Mesenchymal stem cell (in vitro differentiated cells and primary cell): Measurements from ENCODE around the gene RAD51B.

Experiments used
- DNase-seq: peaks from one replicate; pipeline ENCODE4 v3.0.0-alpha.2; 2013
- H2AFZ ChIP-seq: one replicate; pipeline ENCODE4 v1.6.1; 2013; ENCODE audit warnings: low read depth, mild to moderate bottlenecking, control low read depth, inconsistent platforms, low read length, moderate library complexity
- H2AK5ac ChIP-seq: 2 replicates; pipeline ENCODE4 v1.6.1; 2013; ENCODE audit warnings: low read length, moderate library complexity, mild to moderate bottlenecking, inconsistent platforms; ENCODE audit not compliant: severe bottlenecking
- H2BK120ac ChIP-seq: one replicate; pipeline ENCODE4 v1.6.1; 2013; ENCODE audit warnings: low read depth, mild to moderate bottlenecking, inconsistent platforms, low read length, moderate library complexity
- H2BK12ac ChIP-seq, 2 experiments: one replicate each; pipeline ENCODE4 v1.6.1; 2013; ENCODE audit warnings: inconsistent platforms in 2 of 2, low read length in 2 of 2, mild to moderate bottlenecking in 2 of 2, moderate library complexity in 2 of 2, control low read depth in 1 of 2
- H2BK15ac ChIP-seq: one replicate; pipeline ENCODE4 v1.6.1; 2013; ENCODE audit warnings: mild to moderate bottlenecking, low read depth, inconsistent platforms; ENCODE audit not compliant: poor library complexity, severe bottlenecking
- H2BK5ac ChIP-seq: 2 replicates; pipeline ENCODE4 v1.6.1; 2013; ENCODE audit warnings: low read depth, mild to moderate bottlenecking, low read length, control low read depth, inconsistent platforms; ENCODE audit not compliant: poor library complexity, severe bottlenecking
- H3K14ac ChIP-seq, 2 experiments: one replicate each; pipeline ENCODE4 v1.6.1; 2013; ENCODE audit warnings: inconsistent platforms in 2 of 2, low read length in 2 of 2, control low read depth in 1 of 2, mild to moderate bottlenecking in 1 of 2, moderate library complexity in 1 of 2
- H3K18ac ChIP-seq, 2 experiments: one replicate each; pipeline ENCODE4 v1.6.1; 2013; ENCODE audit warnings: inconsistent platforms in 2 of 2, low read length in 2 of 2, control low read depth in 1 of 2, low read depth in 1 of 2, mild to moderate bottlenecking in 1 of 2
- H3K23ac ChIP-seq, 2 experiments: one replicate each; pipeline ENCODE4 v1.6.1; 2013; ENCODE audit warnings: inconsistent platforms in 2 of 2, low read length in 2 of 2, mild to moderate bottlenecking in 2 of 2, moderate library complexity in 2 of 2, control low read depth in 1 of 2
- H3K27ac ChIP-seq: 2 replicates; pipeline ENCODE4 v1.5.1; 2013; ENCODE audit warnings: mild to moderate bottlenecking, moderate library complexity, low read length, control low read depth, inconsistent platforms; ENCODE audit not compliant: poor library complexity, severe bottlenecking
- H3K27me3 ChIP-seq, 2 experiments: 2 replicates each; pipeline versions ENCODE4 v1.6.1 to v1.7.0; 2013; ENCODE audit warnings: low read length in 2 of 2, mild to moderate bottlenecking in 2 of 2, moderate library complexity in 2 of 2, control low read depth in 1 of 2, inconsistent platforms in 1 of 2; ENCODE audit not compliant: control insufficient read depth in 1 of 2, insufficient read depth in 1 of 2
- H3K36me3 ChIP-seq, 2 experiments: 2 replicates each; pipeline versions ENCODE4 v1.6.1 to v1.7.0; 2013; ENCODE audit warnings: low read length in 2 of 2, control low read depth in 1 of 2, inconsistent platforms in 1 of 2, low read depth in 1 of 2, mild to moderate bottlenecking in 1 of 2; ENCODE audit not compliant: insufficient read depth in 2 of 2, control insufficient read depth in 1 of 2
- H3K4ac ChIP-seq, 2 experiments: one replicate each; pipeline ENCODE4 v1.6.1; 2013; ENCODE audit warnings: inconsistent platforms in 2 of 2, low read length in 2 of 2, mild to moderate bottlenecking in 2 of 2, moderate library complexity in 2 of 2, control low read depth in 1 of 2, low read depth in 1 of 2
- H3K4me1 ChIP-seq: 2 replicates; pipeline ENCODE4 v1.6.1; 2013; ENCODE audit warnings: low read depth, low read length, control low read depth; ENCODE audit not compliant: control insufficient read depth, insufficient read depth
- H3K4me2 ChIP-seq: 2 replicates; pipeline ENCODE4 v1.6.1; 2013; ENCODE audit warnings: low read length, mild to moderate bottlenecking, inconsistent platforms; ENCODE audit not compliant: poor library complexity, severe bottlenecking
- H3K4me3 ChIP-seq, 2 experiments: 2 replicates each; pipeline versions ENCODE4 v1.5.1 to v1.7.0; 2013; ENCODE audit warnings: low read length in 2 of 2, mild to moderate bottlenecking in 2 of 2, control low read depth in 1 of 2, low read depth in 1 of 2; ENCODE audit not compliant: insufficient read depth in 1 of 2
- H3K79me1 ChIP-seq: replicated peaks from 2 replicates; pipeline ENCODE4 v1.6.1; 2013; ENCODE audit warnings: mild to moderate bottlenecking, control low read depth, low read length, inconsistent platforms; ENCODE audit not compliant: poor library complexity, severe bottlenecking
- H3K9ac ChIP-seq: 2 replicates; pipeline ENCODE4 v1.7.0; 2013; ENCODE audit warnings: mild to moderate bottlenecking, low read length, moderate library complexity
- H3K9me3 ChIP-seq: 2 replicates; pipeline ENCODE4 v1.7.0; 2013; ENCODE audit warnings: mild to moderate bottlenecking, low read length; ENCODE audit not compliant: control insufficient read depth
- H4K8ac ChIP-seq: one replicate; pipeline ENCODE4 v1.6.1; 2013; ENCODE audit warnings: inconsistent platforms, mild to moderate bottlenecking, low read length, moderate library complexity
- H4K91ac ChIP-seq: one replicate; pipeline ENCODE4 v1.6.1; 2013; ENCODE audit warnings: mild to moderate bottlenecking, low read length, inconsistent platforms
- WGBS: methylation state at CpG from one replicate; pipeline ENCODE4 v1.1.7; 2013; ENCODE audit warnings: mixed read lengths; 5-methylcytosine and 5-hydroxymethylcytosine counted together

Gene RAD51B

GRCh38 chr14:68312300-68312699 is 492.7 kb downstream of the RAD51B start:
- Histone ChIP-seq H3K27ac (no peak overlapping the region), H4K91ac (no peak overlapping the region), H2AK5ac (no peak overlapping the region), H3K9ac (no peak overlapping the region), H2BK15ac (no peak overlapping the region), H2BK5ac (no peak overlapping the region), H2BK12ac (no peak overlapping the region), H3K4ac (no peak overlapping the region), H3K23ac (no peak overlapping the region), H3K36me3 (no peaks in the 10 kb centered on the region), H4K8ac (no peak overlapping the region), H3K14ac (no peak overlapping the region), H3K18ac (no peak overlapping the region), H3K79me1 (no peaks in the 10 kb centered on the region), H2BK120ac (no peak overlapping the region), H3K4me2 (no peak overlapping the region), H3K4me1 (no peaks in the 10 kb centered on the region), H2AFZ (no peak overlapping the region), H3K9me3 (no peaks in the 10 kb centered on the region), H3K27me3 (no peaks in the 10 kb centered on the region), H3K4me3 (no peak overlapping the region)
- no peak for DNase-seq
- 94% methylated on average over 3 of the region's 3 CpGs for WGBS

GRCh38 chr14:68312884-68313610 is 493.5 kb downstream of the RAD51B start:
- H3K27ac ChIP-seq = no peak overlapping the region
- H3K14ac ChIP-seq = no peak overlapping the region

GRCh38 chr14:68314642-68315041 is 495.1 kb downstream of the RAD51B start:
- H3K14ac ChIP-seq = no peak overlapping the region
- H2BK120ac ChIP-seq = no peak overlapping the region
- 67% methylated on average over 4 of the region's 4 CpGs for WGBS
- no peak for DNase-seq
- H3K27me3 ChIP-seq = no peaks in the 10 kb centered on the region
- no peak overlapping the region for H3K27ac ChIP-seq
- no peak overlapping the region for H2AFZ ChIP-seq
- no peak overlapping the region for H2AK5ac ChIP-seq
- no peak overlapping the region for H4K8ac ChIP-seq
- no peak overlapping the region for H3K4me3 ChIP-seq
- H3K4me1 ChIP-seq = no peaks in the 10 kb centered on the region
- H3K9ac ChIP-seq = no peak overlapping the region
- H3K79me1 ChIP-seq = no peaks in the 10 kb centered on the region
- H3K36me3 ChIP-seq = no peaks in the 10 kb centered on the region
- no peaks in the 10 kb centered on the region for H3K9me3 ChIP-seq
- no peak overlapping the region for H2BK5ac ChIP-seq
- no peak overlapping the region for H3K4me2 ChIP-seq
- no peak overlapping the region for H2BK12ac ChIP-seq
- H3K18ac ChIP-seq = no peak overlapping the region
- H3K23ac ChIP-seq = no peak overlapping the region
- no peak overlapping the region for H2BK15ac ChIP-seq
- no peak overlapping the region for H4K91ac ChIP-seq
- no peak overlapping the region for H3K4ac ChIP-seq

More at GRCh38 chr14:68312884-68313610, 493.5 kb downstream of the RAD51B start:
- H3K4me2 ChIP-seq = no peak overlapping the region
- H3K79me1 ChIP-seq = no peaks in the 10 kb centered on the region
- DNase-seq = no peak
- no peak overlapping the region for H3K4ac ChIP-seq
- H3K23ac ChIP-seq = no peak overlapping the region
- H3K4me1 ChIP-seq = no peaks in the 10 kb centered on the region
- H2BK12ac ChIP-seq = no peak overlapping the region
- no peaks in the 10 kb centered on the region for H3K27me3 ChIP-seq
- no peak overlapping the region for H3K4me3 ChIP-seq
- H2AK5ac ChIP-seq = no peak overlapping the region
- H3K18ac ChIP-seq = no peak overlapping the region
- H2BK120ac ChIP-seq = no peak overlapping the region
- H4K91ac ChIP-seq = no peak overlapping the region
- no peaks in the 10 kb centered on the region for H3K36me3 ChIP-seq
- H2AFZ ChIP-seq = no peak overlapping the region
- H2BK15ac ChIP-seq = no peak overlapping the region
- H3K9ac ChIP-seq = no peak overlapping the region
- no peak overlapping the region for H4K8ac ChIP-seq
- no peak overlapping the region for H2BK5ac ChIP-seq
- 85% methylated on average over 9 of the region's 9 CpGs for WGBS
- no peaks in the 10 kb centered on the region for H3K9me3 ChIP-seq

GRCh38 chr14:68315081-68315480 is 495.5 kb downstream of the RAD51B start:
- Histone ChIP-seq H3K36me3 (no peaks in the 10 kb centered on the region), H3K4me3 (no peak overlapping the region), H3K9ac (no peak overlapping the region), H2AFZ (no peak overlapping the region), H3K27me3 (no peaks in the 10 kb centered on the region), H3K9me3 (no peaks in the 10 kb centered on the region), H3K14ac (no peak overlapping the region), H3K4ac (no peak overlapping the region), H3K23ac (no peak overlapping the region), H2BK12ac (no peak overlapping the region), H3K4me2 (no peak overlapping the region), H2BK15ac (no peak overlapping the region), H2BK120ac (no peak overlapping the region), H4K91ac (no peak overlapping the region), H3K18ac (no peak overlapping the region), H4K8ac (no peak overlapping the region), H3K4me1 (no peaks in the 10 kb centered on the region), H2AK5ac (no peak overlapping the region), H3K79me1 (no peaks in the 10 kb centered on the region), H3K27ac (no peak overlapping the region), H2BK5ac (no peak overlapping the region)
- 100% methylated on average over 3 of the region's 3 CpGs for WGBS
- no peak for DNase-seq
